K562 (cell line): ENCODE results near the gene MRPL10. TPM values are rescaled to one million over a fixed set of nuclear protein-coding genes. Genes with fewer than 3 reads are reported as not detected.

ENCODE experiments used
- ATAC-seq: fragments of 200-7000 bp; cut with Tn5 transposase; 3 replicates; pipeline ENCODE4 v1.9.1; 2020; ENCODE audit warnings: moderate library complexity
- BruUV-seq: library from RNA; stranded (reverse); fragments of 400-500 nt; replicated peaks from 2 replicates; lab custom pipeline; 2021; lab: Mats Ljungman, UMichigan
- CTCF ChIA-PET: fragments of 300-600 bp; formaldehyde crosslinking; extraction: SDS; loops from one replicate; lab custom pipeline; 2021; ENCODE audit warnings: low intra/inter-chr PET ratio; lab: Yijun Ruan, JAX
- POLR2A ChIA-PET: fragments of 300-600, 350-650 bp; sonication (Branson Sonifier 250); formaldehyde crosslinking; extraction: SDS; loops from one replicate; lab custom pipeline; 2021; ENCODE audit warnings: antibody characterized with exemption, inconsistent platforms; lab: Yijun Ruan, JAX
- DNase-seq, 4 experiments: peaks; one replicate each; pipeline versions ENCODE4 v3.0.0 to v3.0.0-alpha.2; 2011 to 2018; ENCODE audit warnings: low spot score in 3 of 4, mixed read lengths in 3 of 4; ENCODE audit errors: extremely low read depth in 1 of 4
- FAIRE-seq: peaks from 2 replicates; lab custom pipeline; 2011; peaks lifted over from hg19 to GRCh38; lab: Jason Lieb, UNC
- H2AFZ ChIP-seq: 2 replicates; pipeline ENCODE4 v1.6.0; 2011; ENCODE audit warnings: low read depth, low read length, control low read depth, inconsistent platforms
- H3K27ac ChIP-seq: fragments of 200-600 bp; 3 replicates; pipeline ENCODE4 v1.8.0; 2011; ENCODE audit warnings: low read depth, mild to moderate bottlenecking, control low read depth, inconsistent platforms, low read length, moderate library complexity, mixed read lengths; ENCODE audit errors: extremely low read depth
- H3K27me3 ChIP-seq, 2 experiments: fragments of 300-600 bp in 1 of 2; 2 replicates in 1 of 2; 3 replicates in 1 of 2; pipeline versions ENCODE4 v1.6.0 to v1.8.0; 2011; ENCODE audit warnings: inconsistent platforms in 2 of 2, low read length in 2 of 2, mild to moderate bottlenecking in 1 of 2, mixed read lengths in 1 of 2, moderate library complexity in 1 of 2; ENCODE audit not compliant: control insufficient read depth in 2 of 2, insufficient read depth in 2 of 2
- H3K36me3 ChIP-seq: fragments of 300-600 bp; 3 replicates; pipeline ENCODE4 v1.8.0; 2011; ENCODE audit warnings: mild to moderate bottlenecking, low read length, inconsistent platforms; ENCODE audit not compliant: control insufficient read depth, insufficient read depth
- H3K4me1 ChIP-seq, 2 experiments: fragments of 200-600 bp in 1 of 2; replicated peaks in 1 of 2; 2 replicates in 1 of 2; 3 replicates in 1 of 2; pipeline versions ENCODE4 v1.5.1 to v1.8.0; 2011; ENCODE audit warnings: inconsistent platforms in 2 of 2, low read length in 2 of 2, mild to moderate bottlenecking in 1 of 2, mixed read lengths in 1 of 2, moderate library complexity in 1 of 2; ENCODE audit not compliant: control insufficient read depth in 2 of 2, insufficient read depth in 2 of 2
- H3K4me2 ChIP-seq: 2 replicates; pipeline ENCODE4 v1.6.1; 2011; ENCODE audit warnings: low read length, control low read depth, inconsistent platforms, mixed read lengths; ENCODE audit not compliant: insufficient read depth
- H3K4me3 ChIP-seq: fragments of 200-600 bp; sonication (generic), shearing (Covaris generic); 2 replicates; pipeline ENCODE4 v1.5.1; 2016; ENCODE audit warnings: control low read depth, inconsistent platforms
- H3K79me2 ChIP-seq: fragments of 200-600 bp; 3 replicates; pipeline ENCODE4 v1.8.0; 2011; ENCODE audit warnings: low read length, inconsistent platforms; ENCODE audit not compliant: control insufficient read depth, insufficient read depth
- H3K9ac ChIP-seq, 2 experiments: 2 replicates each; pipeline versions ENCODE4 v1.6.0 to v1.6.1; 2011; ENCODE audit warnings: low read depth in 2 of 2, low read length in 2 of 2, control low read depth in 1 of 2, inconsistent platforms in 1 of 2, mild to moderate bottlenecking in 1 of 2, mixed read lengths in 1 of 2; ENCODE audit not compliant: insufficient read depth in 1 of 2
- H3K9me1 ChIP-seq: one replicate; pipeline ENCODE4 v1.6.0; 2011; ENCODE audit warnings: inconsistent platforms, mild to moderate bottlenecking, low read length, moderate library complexity; ENCODE audit not compliant: control insufficient read depth, insufficient read depth
- H3K9me3 ChIP-seq: replicated peaks from 2 replicates; pipeline ENCODE4 v1.5.1; 2011; ENCODE audit warnings: low read depth, low read length, inconsistent platforms; ENCODE audit not compliant: control insufficient read depth, insufficient read depth
- H4K20me1 ChIP-seq: replicated peaks from 2 replicates; pipeline ENCODE4 v1.6.1; 2011; ENCODE audit warnings: low read length, inconsistent platforms, mixed read lengths; ENCODE audit not compliant: control insufficient read depth, insufficient read depth
- CCAR2 ChIP-seq: fragments of 200-400 bp; formaldehyde crosslinking; IDR thresholded peaks from 2 replicates; pipeline ENCODE4 v1.6.1; 2017; ENCODE audit warnings: mild to moderate bottlenecking, low read depth, low read length
- ESRRA ChIP-seq: fragments of 450-650 bp; IDR thresholded peaks from 2 replicates; pipeline ENCODE4 v1.6.1; 2014; ENCODE audit warnings: low read depth, mild to moderate bottlenecking, moderate library complexity, borderline replicate concordance
- FOXJ3 ChIP-seq: sonication (generic); formaldehyde crosslinking; IDR thresholded peaks from 2 replicates; pipeline ENCODE4 v1.4.0; 2020; ENCODE audit warnings: mild to moderate bottlenecking, missing genetic modification reagents
- MXI1 ChIP-seq: IDR thresholded peaks from 2 replicates; pipeline ENCODE4 v1.6.1; 2011; ENCODE audit warnings: low read depth, mild to moderate bottlenecking, improper control_type of control experiment, low read length
- POLR2AphosphoS2 ChIP-seq: IDR thresholded peaks from 2 replicates; pipeline ENCODE4 v1.6.1; 2012; ENCODE audit warnings: low read length, improper control_type of control experiment
- SMARCB1 ChIP-seq: IDR thresholded peaks from 2 replicates; pipeline ENCODE4 v1.6.1; 2011; ENCODE audit warnings: improper control_type of control experiment, low read depth; ENCODE audit not compliant: insufficient read length
- ZFPM2 ChIP-seq: fragments of 250-450 bp; sonication (Bioruptor Pico); IDR thresholded peaks from 2 replicates; pipeline ENCODE4 v1.5.1; 2022; ENCODE audit warnings: mild to moderate bottlenecking
- ZNF41 ChIP-seq: fragments of 250-450 bp; sonication (Bioruptor Pico); conservative IDR thresholded peaks from 2 replicates; pipeline ENCODE4 v1.4.0; 2020; ENCODE audit warnings: mild to moderate bottlenecking
- WGBS: fragments of 100-300 bp; shearing (Covaris generic); methylation state at CpG from one replicate; pipeline ENCODE4 v1.1.6; 2016; ENCODE audit warnings: low coverage, mixed read lengths; ENCODE audit not compliant: insufficient coverage; ENCODE audit errors: missing lambda C conversion rate; 5-methylcytosine and 5-hydroxymethylcytosine counted together
- in situ Hi-C: fragments of 300-500 bp; cut with MboI; formaldehyde crosslinking; loops from 4 replicates; pipeline ENCODE4 v1.15.0; 2018; ENCODE audit warnings: inconsistent platforms, mixed read lengths
- intact Hi-C: fragments of 100-400 bp; cut with micrococcal nuclease; formaldehyde crosslinking; loops from 2 replicates; pipeline ENCODE4 v1.14.2; 2022
- polyA plus RNA-seq, 8 experiments: library from polyadenylated mRNA; depleted of rRNA in 4 of 8; stranded (reverse) in 5 of 8; unstranded in 3 of 8; fragments of >200 nt; fragmentation: Nextera tagmentation in 2 of 8; fragmentation: Illumina TruSeq in 1 of 8; extraction: Ambion mirVana in 2 of 8; extraction: Trizol in 1 of 8; gene quantifications; 2 replicates each; pipeline versions ENCODE4 v1.2.1 to v1.2.3, GENCODE V29; 2011 to 2014; ENCODE audit warnings: inconsistent platforms in 1 of 8, missing spikeins in 1 of 8
- total RNA-seq, 7 experiments: library from RNA; depleted of rRNA in 6 of 7; stranded (reverse); fragments of >200 nt in 6 of 7; fragmentation: Illumina TruSeq in 2 of 7; extraction: Trizol in 2 of 7; gene quantifications; 2 replicates each; pipeline versions ENCODE4 v1.2.1 to v1.2.3, GENCODE V29; 2011 to 2021; ENCODE audit warnings: low replicate concordance in 1 of 7

The MRPL10 gene
- total and polyA plus RNA-seq, 9 of the 15 experiments (the other 6 are each of a cell fraction or from before 2014, with no cell fraction given), result 27.8 to 105 (median 67.3) TPM

GRCh38 chr17:47803751-47804150 lies 27.6 kb downstream of the MRPL10 start:
- Histone ChIP-seq H3K4me3 (no peak overlapping the region), H3K79me2 (no peaks in the 10 kb centered on the region), H3K27me3 (peaks cover 0 to 29% of the 10 kb centered on the region in 2 experiments; a peak in 3 of 5 replicates), H2AFZ (no peak overlapping the region), H3K36me3 (peaks cover 13% of the 10 kb centered on the region; the same call in 1 of the 3 replicates), H3K9me1 (no peaks in the 10 kb centered on the region), H3K9me3 (no peaks in the 10 kb centered on the region), H3K27ac (no peak overlapping the region)
- under 1% methylated on average over 6 of the region's 6 CpGs for WGBS
- ChIA-PET CTCF (interaction anchor here (0.6 kb wide), 1 partner anchor 1069 kb away, joined by 3 read pairs; no protein-coding TSS in a partner anchor), POLR2A (interaction anchor here (1.4 kb wide), 1 partner anchor 92 kb away, joined by 5 read pairs; no protein-coding TSS in a partner anchor)
- DNase-seq (no peak), FAIRE-seq (no peak), ATAC-seq (no peak)
- intact Hi-C loops, result loop anchor here (5.0 kb wide), 1 partner anchor 106 kb away; no protein-coding TSS in a partner anchor
- BruUV-seq, result no TSS peak
- TF ChIP-seq CCAR2 (no peak), MXI1 (no peak), FOXJ3 (CRISPR knock-in tag) (no peak)
- TF ChIP-seq, all 486 proteins: peak for 0
- Histone ChIP-seq H4K20me1 (peaks cover 16% of the 10 kb centered on the region; the same call in 1 of the 2 replicates), H3K4me1 (peaks cover 0 to 12% of the 10 kb centered on the region in 2 experiments; a peak in 1 of 5 replicates), H3K9ac (no peak overlapping the region), H3K4me2 (no peak overlapping the region)
- in situ Hi-C loops, result no loop called here

DNA sequence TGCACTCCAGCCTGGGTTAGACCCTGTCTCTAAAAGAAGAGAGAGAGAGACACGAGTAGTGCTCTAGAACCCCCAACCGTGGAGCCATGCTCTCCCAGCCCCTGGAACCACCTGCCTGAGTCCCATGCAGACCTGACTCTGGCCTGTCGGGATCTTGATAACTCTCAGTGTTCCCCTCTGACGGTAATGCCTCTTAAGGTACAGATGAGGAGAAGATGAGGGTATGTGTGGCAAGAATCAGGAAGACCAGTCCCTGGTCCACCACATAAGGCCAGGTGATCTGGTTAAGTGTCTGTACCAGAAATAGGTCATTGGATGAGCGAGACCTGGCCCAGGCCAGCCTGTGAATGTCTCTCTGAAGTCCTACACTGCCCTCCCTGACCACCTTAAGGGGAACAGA lies 28.1 kb downstream of the MRPL10 start:
- H3K4me1 ChIP-seq, result peaks cover 0 to 7% of the 10 kb centered on the region in 2 experiments; a peak in 1 of 5 replicates
- 2% methylated on average over 5 of the region's 5 CpGs for WGBS
- intact Hi-C loops (loop anchor here (5.0 kb wide), 1 partner anchor 106 kb away; no protein-coding TSS in a partner anchor), in situ Hi-C loops (no loop called here)
- no peaks in the 10 kb centered on the region for H3K9me1 ChIP-seq
- H4K20me1 ChIP-seq, result peaks cover 16% of the 10 kb centered on the region; the same call in 1 of the 2 replicates
- no peak overlapping the region for H3K9ac ChIP-seq
- no peak overlapping the region for H3K4me2 ChIP-seq
- H3K4me3 ChIP-seq, result no peak overlapping the region
- no peaks in the 10 kb centered on the region for H3K9me3 ChIP-seq
- DNase-seq (no peak), FAIRE-seq (no peak), ATAC-seq (no peak)
- H3K27me3 ChIP-seq, result peaks cover 0 to 29% of the 10 kb centered on the region in 2 experiments; a peak in 3 of 5 replicates
- no peak overlapping the region for H2AFZ ChIP-seq
- BruUV-seq, result no TSS peak
- H3K36me3 ChIP-seq, result peaks cover 8% of the 10 kb centered on the region; the same call in 1 of the 3 replicates
- H3K27ac ChIP-seq, result no peak overlapping the region
- CTCF ChIA-PET, result interaction anchor here (0.9 kb wide), 1 partner anchor 41 kb away, joined by 4 read pairs; no protein-coding TSS in a partner anchor
- no peaks in the 10 kb centered on the region for H3K79me2 ChIP-seq
- POLR2A ChIA-PET, result interaction anchor here (1.4 kb wide), 1 partner anchor 92 kb away, joined by 5 read pairs; no protein-coding TSS in a partner anchor
- TF ChIP-seq ZFPM2 (CRISPR knock-in tag) (no peak), ESRRA (no peak), SMARCB1 (no peak), ZNF41 (CRISPR knock-in tag) (no peak), POLR2AphosphoS2 (no peak)
